LNCaP clone FGC (cell line): Measurements from ENCODE around the gene GATA2.

Source experiments
- DNase-seq: peaks from one replicate; pipeline ENCODE4 v3.0.0-alpha.2; 2011; ENCODE audit warnings: low read depth
- H3K4me3 ChIP-seq: 2 replicates; pipeline ENCODE4 v1.5.1; 2011; ENCODE audit warnings: mild to moderate bottlenecking, low read depth, low read length, control low read depth
- CTCF ChIP-seq: IDR thresholded peaks from 2 replicates; pipeline ENCODE4 v1.5.1; 2012; ENCODE audit warnings: mild to moderate bottlenecking; ENCODE audit not compliant: control insufficient read depth, insufficient read depth; ENCODE audit errors: extremely low read depth

GATA2 gene

GRCh38 chr3:128432971-128433836, 59.8 kb downstream of the GATA2 start:
- H3K4me3 ChIP-seq, result no peak overlapping the region
- no peak for DNase-seq
- no peak for TF ChIP-seq CTCF

- no peak for DNase-seq
- no peak for TF ChIP-seq CTCF
- no peak overlapping the region for H3K4me3 ChIP-seq
These were observed 60.6 kb downstream of the GATA2 start for GRCh38 chr3:128432301-128432970.

GRCh38 chr3:128431803-128432300, 61.1 kb downstream of the GATA2 start:
- no peak for DNase-seq
- no peak for TF ChIP-seq CTCF
- no peak overlapping the region for H3K4me3 ChIP-seq

- DNase-seq, result no peak
- H3K4me3 ChIP-seq, result no peak overlapping the region
- no peak for TF ChIP-seq CTCF
These were observed 62.3 kb downstream of the GATA2 start for GRCh38 chr3:128430731-128431130.

GRCh38 chr3:128430301-128430700, 62.7 kb downstream of the GATA2 start:
- no peak overlapping the region for H3K4me3 ChIP-seq
- no peak for DNase-seq
- TF ChIP-seq CTCF, result no peak

- no peak for DNase-seq
- TF ChIP-seq CTCF, result no peak
- H3K4me3 ChIP-seq, result no peak overlapping the region
These were observed 63.2 kb downstream of the GATA2 start for GRCh38 chr3:128429751-128430150.
